Stimulated activated CD4-positive, alpha-beta T cell treated with anti-CD3 and anti-CD28 coated beads, Interleukin-4, amount 100 ng/mL, for 48 hours (primary cell): ENCODE measurements around the gene ZNF629.

ENCODE experiments used
- DNase-seq, 2 donors: peaks; one replicate each; pipeline ENCODE4 v3.0.0-alpha.2; 2020; ENCODE audit warnings: low read depth in 2 of 2

Gene ZNF629

DNA sequence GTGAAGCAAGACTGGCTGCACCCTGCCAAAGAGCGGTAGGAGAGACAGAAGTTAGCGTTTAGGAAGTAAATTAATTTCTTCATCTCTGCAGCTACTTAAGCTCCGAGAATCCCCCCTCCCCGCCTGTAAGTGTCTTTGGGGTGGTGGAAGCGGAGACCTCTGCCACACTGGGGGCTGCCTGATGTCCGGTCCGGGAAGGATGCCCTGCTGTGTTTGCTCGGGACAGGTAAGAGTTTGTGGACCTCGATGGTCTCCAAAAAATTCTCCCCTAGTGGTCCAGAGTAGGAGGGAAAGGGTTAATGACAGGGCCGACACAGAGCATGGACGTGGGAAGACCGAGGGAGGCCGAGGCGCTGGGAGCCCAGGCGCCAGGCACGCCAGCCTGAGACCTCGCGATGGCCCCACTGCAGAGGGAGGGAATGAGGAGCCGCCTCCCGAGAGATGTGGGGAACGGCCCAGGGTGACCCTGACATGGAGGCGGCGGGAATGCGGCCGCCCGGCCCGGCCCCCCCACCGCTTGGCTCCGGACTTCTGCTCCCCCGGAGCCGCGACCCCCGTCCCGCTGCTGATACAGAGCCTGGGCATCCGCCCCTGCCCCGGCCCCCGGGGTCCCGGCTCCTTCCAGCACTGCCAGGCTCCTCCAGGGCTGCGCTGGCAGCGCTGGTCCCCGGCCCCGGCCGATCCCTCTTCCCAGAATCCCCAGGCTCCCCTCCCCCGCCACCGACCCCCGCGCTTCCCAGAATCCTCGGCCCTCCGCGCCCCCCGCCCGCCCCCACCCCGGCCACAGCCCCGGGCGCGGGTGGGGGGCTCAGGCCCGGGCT lies 680 bp downstream of the ZNF629 start:
- DNase-seq = no peak

DNA sequence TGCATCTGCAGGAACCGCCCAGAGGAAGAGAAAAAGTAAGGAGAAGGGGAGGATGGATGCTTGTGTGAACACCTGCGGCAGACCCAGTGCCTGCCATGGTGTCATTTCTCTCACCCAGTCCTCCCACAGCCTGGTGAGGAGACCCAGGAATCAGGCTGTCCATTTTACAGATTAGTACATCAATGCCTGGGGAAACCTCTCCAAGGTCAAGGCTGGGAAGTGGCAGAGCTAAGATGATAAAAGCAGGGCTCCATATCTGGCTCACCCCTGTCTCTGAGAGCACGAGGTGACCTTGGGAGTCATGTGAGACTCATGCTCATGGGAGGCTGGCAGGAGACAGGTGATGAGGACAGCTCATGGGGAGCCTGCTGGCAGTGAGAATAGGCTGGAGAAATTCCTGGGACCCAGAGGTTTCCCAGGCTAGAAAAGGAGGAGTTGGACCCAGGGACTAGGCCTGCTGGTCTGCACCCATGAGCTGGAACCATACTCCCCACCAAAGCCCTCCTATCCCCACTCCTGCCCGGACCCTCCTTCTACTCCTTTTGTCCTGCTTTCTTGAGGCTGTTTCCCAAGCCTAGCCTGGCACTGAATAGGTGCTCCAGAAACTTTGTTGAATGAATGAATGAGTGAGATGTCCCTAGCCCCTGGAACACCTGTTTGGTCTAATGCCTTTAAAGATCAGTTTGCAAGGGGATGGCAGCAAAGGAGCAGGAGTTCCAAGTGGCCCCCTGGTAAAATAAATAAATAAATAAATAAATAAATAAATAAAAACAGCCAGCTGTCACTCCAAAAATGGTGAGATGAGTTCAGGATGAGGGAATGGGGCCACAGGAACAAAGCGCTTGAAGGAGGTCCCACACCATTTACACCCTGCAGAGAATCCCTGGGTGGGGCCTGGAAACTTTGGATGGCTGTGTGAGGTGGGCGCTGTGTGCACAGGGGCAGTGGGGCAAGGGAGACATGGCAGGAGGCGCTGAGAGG lies 1.6 kb downstream of the ZNF629 start:
- no peak for DNase-seq

DNA sequence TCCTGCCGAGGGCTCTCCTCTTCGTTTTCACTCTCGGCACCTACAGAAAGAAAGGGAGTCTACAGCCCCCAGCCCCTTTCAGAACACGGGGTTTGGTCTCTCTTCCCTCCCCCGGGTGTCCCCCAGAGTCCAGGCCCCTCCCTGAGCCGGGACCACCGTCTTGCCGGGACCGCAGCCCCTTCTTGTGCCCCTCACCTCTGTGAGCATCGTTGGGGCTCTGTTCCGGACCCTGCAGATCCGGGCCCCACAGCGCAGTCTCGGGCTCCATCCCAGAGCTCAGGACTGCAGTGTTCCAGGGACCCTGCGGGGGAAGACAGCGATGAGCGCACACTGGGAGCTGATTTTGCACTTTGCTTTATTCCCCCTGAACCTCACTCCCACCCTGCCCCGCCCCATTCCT lies 2.8 kb downstream of the ZNF629 start:
- no peak for DNase-seq

DNA sequence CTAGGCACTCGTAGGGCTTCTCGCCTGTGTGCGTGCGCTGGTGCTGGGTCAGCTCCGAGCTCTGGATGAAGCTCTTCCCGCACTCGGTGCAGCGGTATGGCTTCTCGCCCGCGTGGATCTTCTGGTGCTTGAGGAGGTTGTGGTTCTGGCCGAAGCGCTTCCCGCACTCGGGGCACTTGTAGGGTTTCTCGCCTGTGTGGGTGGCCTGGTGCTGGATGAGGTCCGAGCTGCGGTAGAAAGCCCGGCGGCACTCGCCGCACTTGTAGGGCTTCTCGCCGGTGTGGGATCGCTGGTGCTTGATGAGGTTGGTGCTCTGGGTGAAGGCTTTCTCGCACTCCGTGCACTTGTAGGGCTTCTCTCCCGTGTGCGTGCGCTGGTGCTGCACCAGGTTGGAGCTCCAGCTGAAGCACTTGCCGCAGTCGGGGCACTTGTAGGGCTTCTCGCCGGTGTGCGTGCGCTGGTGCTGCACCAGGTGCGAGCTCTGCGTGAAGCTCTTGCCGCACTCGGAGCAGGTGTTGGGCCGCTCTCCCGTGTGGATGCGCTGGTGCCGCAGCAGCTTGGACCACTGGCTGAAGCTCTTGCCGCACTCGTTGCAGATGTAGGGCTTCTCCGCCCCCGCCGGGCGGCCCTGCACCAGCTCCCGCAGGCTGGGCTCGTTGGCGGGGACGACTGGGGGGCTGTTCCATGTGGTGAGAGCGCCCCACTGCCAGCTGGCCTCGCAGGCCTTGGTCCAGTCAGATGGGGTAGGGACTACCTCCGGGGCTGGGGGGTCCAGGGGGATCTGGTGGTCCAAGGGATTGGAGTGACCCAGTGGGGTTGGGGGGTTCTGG lies 3.5 kb downstream of the ZNF629 start:
- DNase-seq = no peak

DNA sequence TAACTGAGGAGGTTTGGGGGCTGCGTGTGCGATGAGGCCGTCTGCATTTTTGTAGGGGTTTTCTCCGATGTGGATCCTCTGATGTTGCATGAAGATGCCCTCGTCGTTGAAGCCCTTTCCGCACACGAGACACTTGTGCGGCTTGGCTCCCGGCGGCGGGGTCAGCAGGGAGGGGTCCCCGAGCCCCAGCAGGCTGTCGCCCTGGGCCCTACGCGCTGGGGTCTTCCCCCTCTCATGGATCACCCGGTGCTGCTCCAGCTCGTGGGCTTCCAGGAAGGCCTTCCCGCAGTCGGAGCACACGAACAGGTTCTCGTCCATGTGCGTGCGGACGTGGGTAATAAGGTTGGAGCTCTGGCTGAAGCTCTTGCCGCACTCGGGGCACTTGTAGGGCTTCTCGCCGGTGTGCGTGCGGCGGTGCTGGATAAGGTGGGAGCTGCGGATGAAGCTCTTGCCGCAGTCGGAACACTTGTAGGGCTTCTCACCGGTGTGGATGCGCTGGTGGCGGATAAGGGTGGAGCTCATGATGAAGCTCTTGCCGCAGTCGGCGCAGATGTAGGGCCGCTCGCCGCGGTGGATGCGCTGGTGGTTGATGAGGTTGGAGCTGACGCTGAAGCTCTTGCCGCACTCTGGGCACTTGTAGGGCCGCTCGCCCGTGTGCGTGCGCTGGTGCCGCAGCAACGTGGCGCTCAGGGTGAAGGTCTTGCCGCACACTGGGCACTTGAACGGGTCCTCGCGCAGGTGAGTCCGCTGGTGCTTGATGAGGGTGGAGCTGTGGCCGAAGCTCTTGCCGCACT lies 4.3 kb downstream of the ZNF629 start:
- DNase-seq = no peak

DNA sequence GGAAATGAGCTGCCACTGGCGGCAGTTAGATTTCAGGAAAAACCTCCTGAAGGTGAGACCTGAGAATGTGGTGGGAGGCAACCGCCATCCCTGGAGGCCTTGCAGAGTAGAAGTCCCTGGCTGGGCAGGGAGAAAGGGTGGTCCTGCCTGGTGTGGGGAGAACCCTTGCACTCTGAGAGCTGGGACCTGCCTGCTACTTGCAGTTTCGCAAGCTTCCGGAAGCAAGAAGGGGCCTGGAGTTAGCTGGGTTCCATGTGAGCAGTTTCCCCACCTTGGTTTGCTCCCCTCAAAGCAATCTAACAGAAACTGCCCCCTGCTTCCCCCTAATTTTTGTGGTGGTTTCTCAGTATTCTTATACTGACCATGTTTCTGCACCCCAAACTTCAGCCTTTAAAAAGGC lies 6.5 kb downstream of the ZNF629 start:
- no peak for DNase-seq

DNA sequence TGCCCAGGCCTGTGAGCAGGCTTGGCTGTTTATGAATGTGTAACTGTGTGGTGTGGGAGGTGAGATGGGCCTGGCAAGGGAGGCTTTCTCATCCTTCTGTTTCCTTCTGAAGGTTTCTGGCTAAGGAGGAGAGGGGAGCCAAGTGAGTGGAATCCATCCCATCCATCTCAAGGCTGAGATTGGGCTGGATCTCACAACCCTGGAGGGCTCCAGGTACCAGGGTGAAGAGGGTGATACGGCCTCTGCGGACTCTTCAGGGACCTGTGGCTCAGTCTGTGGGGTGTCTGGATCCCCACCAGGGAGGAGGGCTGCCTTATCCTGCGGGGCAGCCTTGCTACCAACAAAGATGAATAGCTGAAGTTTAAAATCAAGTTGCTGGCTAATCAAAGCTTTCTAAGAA lies 7.0 kb downstream of the ZNF629 start:
- DNase-seq = no peak

DNA sequence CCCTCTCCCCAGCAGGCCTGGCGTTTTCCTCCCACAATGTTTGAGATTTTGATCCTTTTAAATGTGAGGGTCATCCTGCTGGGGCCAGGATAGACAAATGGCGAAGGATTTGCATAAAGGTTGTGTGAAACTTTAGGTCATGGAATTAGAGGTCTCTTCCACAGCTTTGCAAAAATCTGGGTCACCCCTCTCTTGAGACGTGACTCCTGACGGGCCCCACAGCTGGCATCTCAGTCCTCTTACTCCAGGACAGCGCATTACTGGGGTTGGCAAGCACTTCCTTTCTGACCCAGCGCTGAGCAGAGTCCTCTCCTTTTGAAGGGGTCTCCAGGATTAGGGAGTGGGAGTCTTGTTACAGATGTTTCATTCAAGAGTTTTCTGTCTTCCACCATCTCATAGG lies 7.4 kb downstream of the ZNF629 start:
- DNase-seq = no peak

DNA sequence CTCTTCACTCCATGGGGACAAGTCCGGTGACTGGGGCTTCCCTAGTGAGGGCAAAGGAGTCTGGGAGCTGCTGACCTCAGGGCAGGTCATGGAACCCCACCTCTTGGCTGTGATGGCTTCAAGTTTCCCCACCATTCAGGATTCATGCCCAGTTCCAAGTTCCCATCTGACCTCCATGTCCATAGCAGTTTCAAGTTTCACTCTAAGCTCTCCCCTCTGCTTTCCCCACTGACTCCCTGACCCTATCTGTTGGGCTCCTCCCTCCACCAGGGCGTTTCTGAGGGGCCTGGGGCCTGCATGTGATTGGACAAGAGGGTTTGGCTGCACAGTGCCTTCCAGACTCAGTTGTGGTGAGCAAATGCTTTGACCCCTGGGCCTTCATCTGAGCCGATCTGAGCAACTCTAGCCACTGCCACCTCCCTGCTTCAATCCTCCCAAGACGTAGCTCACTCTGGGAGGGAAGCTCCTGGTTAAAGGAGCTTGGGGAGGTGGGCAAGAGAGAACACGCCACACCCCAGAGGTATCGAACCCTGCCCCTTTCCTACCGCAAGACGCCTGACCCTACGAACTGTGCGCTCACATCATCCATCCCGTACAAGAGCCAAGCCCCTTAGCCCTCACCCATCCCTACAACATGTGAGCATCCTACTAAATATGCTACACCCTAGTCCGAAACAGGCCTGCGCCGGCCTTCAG lies 8.3 kb downstream of the ZNF629 start:
- DNase-seq = no peak

DNA sequence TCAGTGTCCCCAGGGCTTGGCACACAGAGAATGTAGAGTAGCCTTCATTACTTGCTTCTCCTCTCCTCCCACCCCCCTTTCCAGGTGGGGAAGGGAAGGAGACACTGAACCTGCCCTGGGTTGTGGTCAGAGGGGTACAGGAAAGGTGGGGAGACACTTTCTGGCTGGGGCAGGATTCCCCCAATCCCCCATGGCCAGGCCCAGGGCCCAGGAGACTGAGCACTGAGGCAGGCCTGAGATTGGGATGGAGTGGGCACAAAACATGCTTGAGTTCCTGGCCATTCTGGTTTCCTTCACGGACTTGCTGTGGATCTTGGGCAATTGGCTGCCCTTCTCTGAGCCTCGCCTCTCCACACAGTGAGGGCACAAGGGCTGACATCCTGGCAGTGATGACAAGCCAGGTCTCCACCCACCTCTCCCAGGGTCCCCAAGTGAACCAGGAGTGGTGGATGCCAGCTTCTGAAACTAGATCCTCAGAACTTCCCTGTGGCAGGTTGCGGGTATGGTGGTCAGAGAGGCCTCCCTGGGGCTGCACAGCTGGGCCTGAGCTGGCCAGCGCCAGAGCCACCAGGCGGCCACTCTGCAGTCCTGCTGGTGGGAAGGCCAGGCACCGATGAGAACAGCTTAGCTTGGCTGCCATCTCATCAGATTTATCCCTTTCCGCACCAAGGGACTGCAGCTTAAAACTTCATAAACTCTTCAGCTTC lies 9.3 kb downstream of the ZNF629 start:
- DNase-seq = no peak

DNA sequence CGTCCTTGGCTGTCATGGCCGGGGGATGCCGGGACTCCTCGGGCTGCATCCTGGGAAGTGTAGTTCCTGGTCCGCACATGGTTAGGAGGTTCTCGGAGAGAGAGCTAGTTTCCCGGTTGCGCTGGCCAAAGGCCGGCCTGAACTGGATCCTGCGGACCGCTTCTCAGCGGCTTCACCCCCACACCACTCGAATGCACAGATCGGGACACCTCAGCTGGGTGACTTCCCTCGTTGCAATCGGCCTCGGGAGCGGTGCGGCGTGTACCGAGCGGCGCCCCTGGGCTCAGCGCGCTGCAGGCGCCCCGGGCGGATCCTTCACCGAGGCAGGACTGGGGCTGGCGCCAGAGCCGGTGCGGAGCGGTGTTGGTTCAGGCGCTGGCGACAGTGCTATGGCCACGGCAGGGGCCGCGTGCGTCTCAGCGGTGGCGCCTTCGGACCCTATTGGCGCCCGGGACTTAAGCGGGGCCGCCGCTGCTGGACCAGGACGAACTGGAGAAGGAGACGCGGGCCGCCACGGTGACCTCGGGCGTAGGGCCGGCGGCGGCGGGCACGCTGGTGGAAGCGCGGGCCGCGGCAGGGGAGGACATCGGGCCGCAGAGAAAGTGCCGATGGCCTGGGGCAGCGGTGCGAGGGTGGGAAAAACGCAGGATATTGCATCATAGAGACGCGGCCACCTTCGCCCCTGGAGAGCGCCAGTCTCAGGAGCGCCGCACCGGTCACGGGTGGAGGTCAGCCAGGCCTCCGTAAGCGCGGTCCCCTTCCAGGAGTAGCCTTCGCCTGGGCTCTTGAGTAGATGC lies 11.4 kb downstream of the ZNF629 start:
- DNase-seq = peak; percentile 53 to 55

DNA sequence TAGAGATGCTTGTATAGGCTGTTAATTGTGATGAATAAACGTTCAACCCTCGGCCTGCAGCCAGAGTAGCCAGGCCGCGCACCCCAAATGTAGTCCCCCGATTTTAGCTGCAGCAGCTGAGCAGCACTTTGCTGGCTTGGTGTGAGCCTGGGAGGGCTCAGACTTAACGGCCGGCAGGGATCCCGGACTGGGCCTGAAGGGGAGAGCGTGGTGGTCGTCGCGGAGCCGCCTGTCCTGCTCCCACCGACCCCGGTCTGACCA lies 11.9 kb downstream of the ZNF629 start:
- no peak for DNase-seq

DNA sequence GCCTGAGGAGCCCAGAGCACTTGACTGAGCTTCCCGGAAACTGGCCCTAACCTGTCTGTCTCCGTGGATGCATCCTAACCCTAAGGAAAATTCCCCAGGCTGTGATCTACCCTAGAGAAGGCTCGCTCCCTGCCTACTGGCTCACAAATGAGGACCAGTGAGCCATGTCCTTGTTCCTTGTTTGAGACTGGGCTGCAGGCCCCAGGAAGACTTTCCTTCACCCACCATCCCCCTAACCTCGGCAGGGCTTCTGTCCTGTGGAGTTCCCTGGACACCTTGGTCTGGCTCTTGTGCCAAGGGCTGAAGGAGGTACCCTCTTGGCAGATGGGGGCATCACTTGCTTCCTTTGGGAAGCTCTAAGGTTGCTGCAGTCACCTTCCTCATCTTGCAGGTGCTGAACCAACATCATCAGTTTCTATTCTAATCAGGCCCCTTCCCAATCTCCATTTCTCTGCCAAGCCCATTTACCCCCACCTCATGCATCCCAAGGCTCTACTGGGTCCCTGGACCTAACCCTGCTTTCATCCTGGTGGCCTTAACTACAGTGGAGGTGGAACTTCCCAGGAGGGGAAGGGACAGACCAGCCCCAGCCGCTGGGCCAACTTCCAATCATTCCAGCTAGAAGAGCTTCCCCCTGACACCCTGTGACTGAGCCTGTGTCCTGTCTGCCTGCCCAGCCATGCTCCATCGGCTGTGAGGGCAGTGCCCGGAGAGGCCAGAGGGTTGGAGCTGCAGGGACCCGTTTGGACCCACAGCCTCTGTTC lies 12.5 kb downstream of the ZNF629 start:
- DNase-seq = no peak

DNA sequence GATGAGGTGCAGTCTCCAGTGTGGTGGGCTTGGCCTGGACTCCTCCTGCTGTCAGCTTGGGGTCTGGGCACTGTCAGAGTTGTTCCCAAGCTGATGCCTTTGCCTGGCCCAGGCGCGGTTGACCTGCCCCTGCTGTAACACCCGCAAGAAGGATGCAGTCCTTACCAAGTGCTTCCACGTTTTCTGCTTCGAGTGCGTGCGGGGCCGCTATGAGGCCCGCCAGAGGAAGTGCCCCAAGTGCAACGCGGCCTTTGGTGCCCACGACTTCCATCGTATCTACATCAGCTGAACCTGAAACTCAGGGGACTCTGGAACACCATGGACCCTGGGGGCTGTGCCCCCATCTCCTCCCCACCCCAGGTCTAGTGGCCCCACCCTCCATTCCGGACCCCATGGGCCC lies 13.2 kb downstream of the ZNF629 start:
- no peak for DNase-seq

DNA sequence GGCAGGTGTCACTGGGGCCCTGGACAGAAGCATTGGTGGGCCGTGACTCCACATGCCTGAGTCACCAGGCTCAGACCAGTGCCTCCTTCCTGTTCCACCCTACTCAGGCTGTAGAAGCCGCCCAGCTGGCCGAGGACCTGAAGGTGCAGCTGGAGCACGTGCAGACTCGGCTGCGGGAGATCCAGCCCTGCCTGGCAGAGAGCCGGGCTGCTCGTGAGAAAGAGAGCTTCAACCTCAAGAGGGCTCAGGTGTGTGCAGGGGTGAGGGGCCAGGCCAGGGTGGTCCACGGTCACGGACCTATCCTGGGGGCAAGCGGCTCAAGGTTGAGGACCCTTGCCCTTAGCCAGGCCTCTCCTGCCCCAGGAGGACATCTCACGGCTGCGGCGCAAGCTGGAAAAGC lies 15.3 kb downstream of the ZNF629 start:
- no peak for DNase-seq

DNA sequence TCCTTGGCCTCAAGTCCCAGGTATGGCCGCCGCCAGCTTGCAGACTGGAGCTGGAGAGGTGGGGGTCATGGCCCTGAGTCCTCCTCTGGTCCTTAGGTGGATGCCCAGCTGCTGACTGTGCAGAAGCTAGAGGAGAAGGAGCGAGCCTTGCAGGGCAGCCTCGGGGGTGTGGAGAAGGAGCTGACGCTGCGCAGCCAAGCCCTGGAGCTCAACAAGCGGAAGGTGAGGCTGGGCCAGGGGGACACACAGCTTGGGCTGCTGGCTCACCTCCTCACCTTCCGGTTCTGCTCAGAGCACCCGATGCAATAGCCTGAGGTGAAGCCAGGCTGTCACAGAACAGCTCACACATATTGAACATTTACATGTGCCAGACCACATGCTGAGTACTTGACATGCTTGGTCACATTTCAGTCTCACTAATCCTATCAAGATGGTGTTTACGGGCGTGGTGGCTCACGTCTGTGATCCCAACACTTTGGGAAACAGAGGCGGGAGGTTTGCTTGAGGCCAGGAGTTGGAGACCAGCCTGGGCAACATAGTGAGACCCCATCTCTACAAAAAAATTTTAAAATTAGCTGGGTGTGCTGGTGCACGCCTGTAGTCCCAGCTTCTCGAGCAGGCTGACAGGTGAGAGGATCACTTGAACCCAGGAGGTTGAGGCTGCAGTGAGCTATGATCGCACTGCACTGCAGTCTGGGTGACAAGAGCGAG lies 17.5 kb downstream of the ZNF629 start:
- DNase-seq = no peak

DNA sequence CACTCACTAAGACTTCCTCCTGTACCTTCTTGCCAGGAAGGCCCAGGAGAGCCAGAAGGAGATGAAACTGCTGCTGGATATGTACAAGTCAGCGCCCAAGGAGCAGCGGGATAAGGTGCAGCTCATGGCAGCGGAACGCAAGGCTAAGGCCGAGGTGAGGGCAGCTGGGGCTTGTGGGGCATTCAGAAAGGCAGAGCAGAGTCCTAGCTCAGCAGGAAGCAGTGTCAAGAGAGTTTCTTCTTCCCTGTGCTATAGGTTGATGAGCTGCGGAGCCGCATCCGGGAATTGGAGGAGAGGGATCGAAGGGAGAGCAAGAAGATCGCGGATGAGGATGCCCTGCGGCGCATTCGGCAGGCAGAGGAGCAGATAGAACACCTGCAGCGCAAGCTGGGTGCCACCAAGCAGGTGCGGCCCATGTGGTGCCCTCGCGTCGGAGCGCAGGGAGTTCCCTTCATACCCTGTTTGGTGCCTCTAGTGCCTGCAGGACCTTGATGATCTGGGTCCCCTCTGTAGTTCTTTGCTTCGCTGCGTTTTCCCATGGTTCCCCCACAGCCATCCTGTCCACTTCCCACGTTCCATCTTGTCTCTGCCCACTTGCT lies 18.3 kb downstream of the ZNF629 start:
- no peak for DNase-seq
